WTC11 (cell line): Measurements from ENCODE around the gene ROR2.

Experiments used
- CTCF ChIP-seq: fragments of 200-600 bp; IDR thresholded peaks from 2 replicates; pipeline ENCODE4 v1.8.0; 2022; ENCODE audit warnings: antibody characterized with exemption
- SMAD4 ChIP-seq: sonication (generic); formaldehyde crosslinking; IDR thresholded peaks from 2 replicates; pipeline ENCODE4 v1.8.0; 2022; ENCODE audit warnings: mild to moderate bottlenecking, missing genetic modification reagents
- SP1 ChIP-seq: sonication (generic); formaldehyde crosslinking; conservative IDR thresholded peaks from 2 replicates; pipeline ENCODE4 v1.8.1; 2022; ENCODE audit warnings: missing genetic modification reagents
- ZNF138 ChIP-seq: sonication (generic); formaldehyde crosslinking; conservative IDR thresholded peaks from 2 replicates; pipeline ENCODE4 v1.8.1; 2022; ENCODE audit warnings: mild to moderate bottlenecking, moderate library complexity, missing genetic modification reagents
- TF ChIP-seq, protein P1 (sequence below): sonication (generic); formaldehyde crosslinking; IDR thresholded peaks from 2 replicates; pipeline ENCODE4 v1.8.1; 2023; ENCODE audit warnings: mild to moderate bottlenecking, missing genetic modification reagents, moderate library complexity
- TF ChIP-seq, protein P2 (sequence below): sonication (generic); formaldehyde crosslinking; IDR thresholded peaks from 2 replicates; pipeline ENCODE4 v1.8.0; 2022; ENCODE audit warnings: mild to moderate bottlenecking, missing genetic modification reagents

GRCh38 chr9:91963711-91964240 lies 13.7 kb upstream of the ROR2 start:
- TF ChIP-seq SP1: no peak
- TF ChIP-seq CTCF: no peak
- TF ChIP-seq, protein P1, sequence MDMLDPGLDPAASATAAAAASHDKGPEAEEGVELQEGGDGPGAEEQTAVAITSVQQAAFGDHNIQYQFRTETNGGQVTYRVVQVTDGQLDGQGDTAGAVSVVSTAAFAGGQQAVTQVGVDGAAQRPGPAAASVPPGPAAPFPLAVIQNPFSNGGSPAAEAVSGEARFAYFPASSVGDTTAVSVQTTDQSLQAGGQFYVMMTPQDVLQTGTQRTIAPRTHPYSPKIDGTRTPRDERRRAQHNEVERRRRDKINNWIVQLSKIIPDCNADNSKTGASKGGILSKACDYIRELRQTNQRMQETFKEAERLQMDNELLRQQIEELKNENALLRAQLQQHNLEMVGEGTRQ (CRISPR knock-in tag): no peak
- TF ChIP-seq ZNF138: no peak
- TF ChIP-seq SMAD4: no peak
- TF ChIP-seq, protein P2, sequence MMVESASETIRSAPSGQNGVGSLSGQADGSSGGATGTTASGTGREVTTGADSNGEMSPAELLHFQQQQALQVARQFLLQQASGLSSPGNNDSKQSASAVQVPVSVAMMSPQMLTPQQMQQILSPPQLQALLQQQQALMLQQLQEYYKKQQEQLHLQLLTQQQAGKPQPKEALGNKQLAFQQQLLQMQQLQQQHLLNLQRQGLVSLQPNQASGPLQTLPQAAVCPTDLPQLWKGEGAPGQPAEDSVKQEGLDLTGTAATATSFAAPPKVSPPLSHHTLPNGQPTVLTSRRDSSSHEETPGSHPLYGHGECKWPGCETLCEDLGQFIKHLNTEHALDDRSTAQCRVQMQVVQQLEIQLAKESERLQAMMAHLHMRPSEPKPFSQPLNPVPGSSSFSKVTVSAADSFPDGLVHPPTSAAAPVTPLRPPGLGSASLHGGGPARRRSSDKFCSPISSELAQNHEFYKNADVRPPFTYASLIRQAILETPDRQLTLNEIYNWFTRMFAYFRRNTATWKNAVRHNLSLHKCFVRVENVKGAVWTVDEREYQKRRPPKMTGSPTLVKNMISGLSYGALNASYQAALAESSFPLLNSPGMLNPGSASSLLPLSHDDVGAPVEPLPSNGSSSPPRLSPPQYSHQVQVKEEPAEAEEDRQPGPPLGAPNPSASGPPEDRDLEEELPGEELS: no peak
